Middle frontal gyrus (tissue), 1 donor: Measurements from ENCODE around the gene NPFF.
A peak's percentile ranks its signal among the peaks of the same experiment; 100 is the strongest.

Experiments used
- DNase-seq: peaks from one replicate; pipeline ENCODE4 v3.0.0-alpha.2; 2015; ENCODE audit warnings: low spot score; ENCODE audit errors: extremely low spot score

NPFF gene

DNA sequence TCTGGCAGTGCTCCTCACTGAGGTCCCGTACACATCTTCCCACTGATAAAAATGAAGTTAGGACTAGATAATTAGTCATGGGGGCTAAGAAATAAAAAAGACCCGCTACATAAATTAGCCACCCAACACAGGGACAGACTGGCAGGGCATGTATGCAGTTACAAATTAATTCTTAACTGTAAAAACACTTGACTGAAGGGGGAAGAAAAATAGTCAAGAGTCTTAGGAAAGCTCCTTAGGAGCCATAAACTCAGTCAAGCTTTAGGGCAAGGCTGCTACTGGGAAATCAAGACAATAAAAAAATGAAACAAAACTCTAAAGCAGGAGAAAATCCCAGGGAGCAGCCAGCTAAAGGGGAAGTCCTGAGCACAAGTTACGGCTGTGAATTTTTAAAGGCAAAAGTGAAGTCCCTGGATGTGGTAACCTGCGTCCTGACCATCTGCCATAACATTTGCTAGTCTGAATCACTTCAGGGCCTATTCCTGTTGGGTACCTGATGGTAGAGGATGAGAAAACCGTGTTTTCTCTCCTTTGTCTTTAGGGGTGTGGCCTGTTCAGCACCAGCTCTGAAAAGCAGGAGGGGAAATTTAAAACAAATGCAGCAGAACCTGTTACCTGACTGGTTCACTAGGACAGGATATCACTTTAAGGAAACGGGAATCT is 7.5 kb upstream of the NPFF start:
- DNase-seq, result no peak

DNA sequence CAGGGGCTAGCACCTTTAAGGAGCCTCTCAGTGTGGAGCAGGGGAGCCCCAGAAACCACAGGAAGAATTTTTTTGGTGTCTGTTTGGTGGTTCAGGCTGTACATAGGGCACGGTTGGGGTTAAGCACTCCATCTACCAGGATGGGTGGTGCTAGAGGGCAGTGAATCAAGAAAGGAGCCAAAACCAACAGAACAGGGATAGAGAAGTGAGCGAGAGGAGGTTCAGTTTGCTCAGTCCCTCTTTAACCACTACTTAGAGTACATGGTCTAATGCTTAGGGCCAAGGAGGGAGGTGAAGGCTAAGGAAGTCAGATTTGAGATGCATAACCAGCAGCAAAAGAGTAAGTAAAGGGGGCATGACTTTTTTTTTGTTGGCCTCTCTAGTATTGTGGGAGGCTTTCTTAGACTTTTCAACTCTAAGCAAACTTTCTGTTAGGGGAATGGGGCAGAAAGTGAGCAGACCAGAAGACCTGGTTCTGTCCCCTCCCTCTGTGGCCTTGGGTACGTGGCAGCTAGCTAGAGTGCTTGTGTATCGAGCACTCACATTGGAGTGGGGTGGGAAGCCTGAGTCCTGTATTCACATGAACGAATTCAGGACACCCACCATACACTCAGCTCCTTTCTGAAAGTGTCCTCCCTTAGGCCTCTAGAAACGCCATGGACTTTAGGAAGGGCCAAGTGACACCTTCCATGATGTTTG is 6.6 kb upstream of the NPFF start:
- DNase-seq, result no peak

DNA sequence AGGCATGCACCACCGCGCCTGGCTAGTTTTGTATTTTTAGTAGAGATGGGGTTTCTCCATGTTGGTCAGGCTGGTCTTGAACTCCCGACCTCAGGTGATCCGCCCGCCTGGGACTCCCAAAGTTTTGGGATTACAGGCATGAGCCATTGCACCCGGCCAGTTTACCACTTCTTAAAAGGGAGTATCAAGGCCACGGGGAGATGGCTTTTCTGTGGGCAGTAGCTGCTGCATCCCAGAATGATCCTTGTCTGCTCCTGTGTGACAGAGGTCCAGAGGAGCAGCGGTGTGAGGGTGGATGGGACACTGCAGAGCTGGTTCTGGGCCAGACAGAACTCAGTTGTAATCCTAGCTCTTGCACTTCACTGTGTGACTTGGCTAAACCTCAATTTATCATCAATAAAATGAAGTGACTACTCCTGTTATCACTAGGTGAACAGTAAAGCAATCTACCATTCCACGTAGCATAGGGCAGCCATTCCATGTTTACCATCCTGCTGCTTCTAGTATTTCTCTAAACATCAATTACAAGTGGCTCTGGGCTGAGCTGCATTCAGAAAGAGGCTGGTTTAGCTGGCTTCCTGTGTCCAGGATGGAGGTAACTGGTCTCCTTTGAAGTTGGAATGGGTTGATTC is 3.0 kb upstream of the NPFF start:
- no peak for DNase-seq

DNA sequence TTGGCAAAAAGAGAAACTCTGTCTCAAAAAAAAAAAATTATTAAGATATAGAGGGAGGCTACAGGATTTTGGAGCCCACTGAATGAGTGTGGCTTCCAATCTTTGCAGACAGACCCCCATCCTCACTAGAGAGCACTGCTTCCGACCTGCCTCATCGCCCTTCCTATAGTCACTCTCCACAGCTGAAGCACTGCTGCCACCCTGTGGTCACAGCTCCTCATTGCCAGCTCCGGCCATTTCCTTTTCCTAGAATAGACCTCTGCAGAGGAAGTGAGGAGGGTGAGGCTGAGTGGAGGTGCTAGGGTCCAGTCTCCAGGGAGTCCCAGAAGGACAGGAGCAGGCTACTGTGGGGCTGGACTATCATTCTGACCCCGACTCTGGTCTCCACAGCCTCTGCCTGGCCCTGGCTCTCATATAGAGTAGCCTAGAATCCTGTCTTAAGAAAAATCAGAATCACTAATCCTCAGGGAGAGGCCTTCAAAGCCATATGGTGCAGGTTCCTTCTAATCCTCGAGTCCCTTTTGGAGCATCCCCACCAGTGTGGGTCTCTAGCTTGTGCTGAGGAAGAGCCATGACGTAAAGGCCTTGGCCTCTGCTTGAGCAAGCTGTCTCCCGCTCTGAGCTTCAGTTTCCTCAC is 1.4 kb upstream of the NPFF start:
- peak; percentile 75 for DNase-seq

DNA sequence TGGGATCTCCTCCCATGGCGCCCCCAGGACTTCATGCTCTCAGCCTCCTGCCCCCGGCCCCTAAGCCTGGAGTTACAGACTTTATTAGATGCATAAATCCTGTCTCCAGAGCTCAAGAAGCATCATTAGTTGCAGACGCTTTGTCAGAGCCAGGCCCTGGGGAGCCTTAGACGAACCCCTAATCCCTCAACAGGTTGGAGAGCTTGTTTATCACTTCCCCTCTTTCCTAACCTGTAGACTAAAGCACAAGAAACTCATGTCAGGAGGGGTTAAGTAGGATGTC is 260 bp upstream of the NPFF start:
- DNase-seq, result no peak

DNA sequence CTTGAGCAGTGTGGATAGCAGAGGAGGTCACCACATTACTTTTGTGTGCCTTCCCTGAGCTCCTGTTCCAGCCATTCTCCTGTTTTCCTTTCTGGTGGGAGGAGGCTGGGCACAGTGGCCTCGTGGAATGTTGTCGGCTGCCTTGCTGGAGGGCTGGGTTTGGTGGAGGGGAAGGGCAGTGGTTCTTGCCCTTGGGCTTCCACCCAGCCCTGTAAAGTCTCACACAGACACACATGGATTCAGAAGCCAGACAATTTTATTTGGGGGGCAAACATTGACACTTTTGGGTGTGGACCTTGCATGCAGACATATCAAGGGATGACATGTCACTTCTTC is 866 bp downstream of the NPFF start:
- no peak for DNase-seq

DNA sequence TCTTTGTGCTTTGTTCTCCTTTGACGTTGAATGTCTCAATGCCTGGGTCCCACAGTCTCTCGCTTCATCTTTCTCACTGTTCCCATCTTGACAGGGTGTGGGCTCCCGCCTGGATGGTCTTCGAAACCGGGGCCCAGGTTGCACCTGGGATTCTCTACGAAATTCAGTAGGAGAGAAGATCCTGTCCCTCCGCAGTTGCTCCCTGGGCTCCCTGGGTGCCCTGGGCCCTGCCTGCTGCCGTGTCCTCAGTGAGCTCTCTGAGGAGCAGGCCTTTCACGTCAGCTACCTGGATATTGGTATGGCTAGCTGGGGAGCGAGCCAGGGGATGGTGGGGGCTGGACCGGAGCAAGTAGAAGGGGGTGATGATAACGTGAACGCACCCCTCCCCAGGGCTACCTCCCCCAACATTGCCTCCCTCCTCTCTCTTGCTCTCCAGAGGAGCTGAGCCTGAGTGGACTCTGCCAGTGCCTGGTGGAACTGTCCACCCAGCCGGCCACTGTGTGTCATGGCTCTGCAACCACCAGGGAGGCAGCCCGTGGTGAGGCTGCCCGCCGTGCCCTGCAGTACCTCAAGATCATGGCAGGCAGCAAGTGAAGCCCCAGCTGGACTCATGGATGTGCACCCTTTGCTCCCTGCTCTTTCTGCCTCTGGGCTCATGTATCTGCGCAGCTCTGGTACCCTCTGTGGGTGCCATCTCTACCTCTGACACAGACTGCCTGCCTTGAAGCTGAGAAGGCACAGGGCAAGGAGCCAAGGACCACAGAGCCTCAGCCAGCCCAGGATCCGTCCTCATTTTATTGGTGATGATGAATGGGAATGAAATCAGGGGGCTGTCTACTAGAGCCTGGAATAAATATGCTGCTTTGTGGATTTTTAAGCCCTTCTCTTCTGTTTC is 1.5 kb downstream of the NPFF start:
- no peak for DNase-seq

DNA sequence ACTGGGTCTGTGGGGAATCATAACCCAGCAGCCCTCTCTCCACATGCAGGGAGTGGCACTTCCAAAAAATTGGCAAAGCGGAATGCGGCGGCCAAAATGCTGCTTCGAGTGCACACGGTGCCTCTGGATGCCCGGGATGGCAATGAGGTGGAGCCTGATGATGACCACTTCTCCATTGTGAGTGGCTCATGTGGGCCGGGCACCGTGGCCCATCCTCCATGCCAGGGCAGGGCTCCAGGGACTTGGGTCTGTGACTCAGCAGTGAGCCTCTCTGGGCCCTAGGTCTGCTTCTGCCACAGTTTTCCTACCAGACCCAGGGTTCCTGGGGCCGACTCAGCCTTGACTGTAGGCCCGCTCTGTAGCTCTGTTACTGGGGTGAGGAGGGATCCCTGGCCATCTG is 2.2 kb downstream of the NPFF start:
- no peak for DNase-seq

DNA sequence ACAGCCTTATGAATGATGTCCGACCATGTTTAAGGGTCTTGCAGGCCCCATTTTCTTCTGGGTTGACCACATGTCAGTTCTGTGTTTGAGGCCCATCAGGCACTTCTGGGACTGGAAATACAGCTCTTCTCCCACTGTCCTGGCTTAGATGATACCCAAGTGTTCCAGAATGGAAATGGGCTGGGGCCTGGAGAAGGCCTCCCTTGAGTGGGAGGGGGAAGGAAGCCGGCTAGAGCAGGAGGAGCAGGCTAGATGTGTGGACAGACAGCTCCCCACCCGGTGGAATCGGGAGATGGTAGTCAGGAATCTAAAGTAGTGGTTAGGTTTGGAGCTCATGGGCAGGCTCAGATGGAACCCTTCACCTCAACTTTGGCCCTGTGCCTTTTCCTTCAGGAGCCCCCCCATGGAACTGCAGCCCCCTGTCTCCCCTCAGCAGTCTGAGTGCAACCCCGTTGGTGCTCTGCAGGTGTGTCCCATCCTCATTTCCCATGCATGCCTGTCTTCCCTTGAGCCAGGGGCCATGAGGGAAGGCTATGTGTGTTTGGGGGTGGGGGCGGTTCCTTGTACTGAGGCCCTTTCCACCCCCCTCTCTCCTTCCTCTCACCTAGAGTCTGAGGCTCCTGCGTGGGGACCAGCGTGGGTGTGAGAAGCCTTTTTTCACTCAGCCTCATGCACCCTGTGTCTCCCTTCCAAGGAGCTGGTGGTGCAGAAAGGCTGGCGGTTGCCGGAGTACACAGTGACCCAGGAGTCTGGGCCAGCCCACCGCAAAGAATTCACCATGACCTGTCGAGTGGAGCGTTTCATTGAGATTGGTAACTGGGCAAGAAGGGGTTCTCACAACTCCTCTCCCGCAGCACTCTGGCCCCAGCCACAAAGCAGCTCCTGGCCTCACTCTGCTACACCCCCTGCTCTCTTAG is 3.0 kb downstream of the NPFF start:
- no peak for DNase-seq

DNA sequence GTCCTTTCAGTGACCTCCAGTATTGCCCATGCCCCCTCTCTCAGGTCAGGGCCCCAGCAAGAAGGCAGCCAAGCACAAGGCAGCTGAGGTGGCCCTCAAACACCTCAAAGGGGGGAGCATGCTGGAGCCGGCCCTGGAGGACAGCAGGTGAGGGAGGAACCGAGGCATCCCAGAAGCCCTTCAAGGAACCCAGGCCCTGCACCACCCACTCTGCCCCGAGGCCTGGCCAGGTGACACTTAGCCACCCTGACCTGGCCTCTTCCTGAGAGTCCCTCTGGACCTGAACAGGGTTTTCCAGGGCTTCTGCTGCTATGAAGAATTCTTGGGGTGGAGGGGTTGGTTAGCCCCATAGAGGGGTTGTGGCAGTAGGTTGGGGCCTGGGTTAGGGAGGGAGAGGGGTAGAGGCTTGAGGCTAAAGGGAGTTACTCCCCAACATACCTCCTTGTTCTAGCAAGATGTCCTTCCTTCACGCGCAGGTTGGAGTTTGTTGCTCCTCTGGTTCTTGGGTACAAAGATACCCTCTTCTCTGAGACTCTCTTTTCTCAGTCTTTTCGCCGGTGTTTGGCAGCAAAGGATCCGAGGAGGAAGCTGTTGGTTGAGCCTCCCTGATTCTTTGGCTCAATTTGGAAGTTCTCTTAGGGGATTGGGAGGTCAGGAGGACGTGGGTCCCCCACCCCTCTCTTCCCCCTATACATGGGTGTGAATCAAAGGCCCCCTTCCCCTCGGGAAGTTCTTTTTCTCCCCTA is 4.1 kb downstream of the NPFF start:
- no peak for DNase-seq

DNA sequence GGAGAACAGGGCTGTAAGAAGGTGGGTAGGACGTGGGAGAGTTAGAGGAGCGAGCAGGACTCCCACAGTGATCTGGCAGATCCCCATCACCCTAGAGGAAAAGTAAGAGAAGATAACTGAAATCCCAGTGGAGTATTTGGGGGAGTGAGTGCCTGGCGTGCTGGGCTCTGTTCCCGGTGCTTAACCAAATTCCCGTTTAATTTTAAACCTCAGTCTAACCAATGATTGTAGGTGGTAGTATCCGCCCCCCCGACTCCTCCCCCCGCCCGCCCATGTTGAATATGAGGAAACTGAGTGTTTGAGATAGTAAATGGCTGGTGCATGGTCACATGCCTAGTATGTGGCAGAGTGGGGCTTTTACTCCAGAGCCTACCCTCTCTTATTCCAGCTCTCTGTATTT is 5.0 kb downstream of the NPFF start:
- DNase-seq, result no peak

DNA sequence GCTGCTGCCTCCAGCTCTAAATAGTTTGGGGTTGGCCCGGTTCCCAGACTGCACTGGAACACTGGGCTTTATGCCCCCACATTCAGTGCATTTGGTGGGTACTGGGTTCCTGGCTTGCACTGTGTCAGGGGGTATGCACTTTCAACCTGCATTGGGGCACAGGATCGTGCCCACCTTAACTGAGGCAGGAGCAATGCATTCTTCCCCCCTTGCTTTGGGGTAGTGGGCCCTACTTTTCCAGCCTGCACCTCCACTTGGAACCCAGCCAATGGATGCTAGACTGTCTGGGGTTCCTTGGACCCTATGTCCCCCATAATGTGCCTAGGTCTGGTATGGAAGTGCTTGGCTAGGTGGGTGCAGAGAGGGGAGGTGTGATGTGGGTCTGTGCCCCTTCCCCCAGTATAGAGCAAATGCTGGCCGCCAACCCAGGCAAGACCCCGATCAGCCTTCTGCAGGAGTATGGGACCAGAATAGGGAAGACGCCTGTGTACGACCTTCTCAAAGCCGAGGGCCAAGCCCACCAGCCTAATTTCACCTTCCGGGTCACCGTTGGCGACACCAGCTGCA is 5.6 kb downstream of the NPFF start:
- DNase-seq, result no peak

DNA sequence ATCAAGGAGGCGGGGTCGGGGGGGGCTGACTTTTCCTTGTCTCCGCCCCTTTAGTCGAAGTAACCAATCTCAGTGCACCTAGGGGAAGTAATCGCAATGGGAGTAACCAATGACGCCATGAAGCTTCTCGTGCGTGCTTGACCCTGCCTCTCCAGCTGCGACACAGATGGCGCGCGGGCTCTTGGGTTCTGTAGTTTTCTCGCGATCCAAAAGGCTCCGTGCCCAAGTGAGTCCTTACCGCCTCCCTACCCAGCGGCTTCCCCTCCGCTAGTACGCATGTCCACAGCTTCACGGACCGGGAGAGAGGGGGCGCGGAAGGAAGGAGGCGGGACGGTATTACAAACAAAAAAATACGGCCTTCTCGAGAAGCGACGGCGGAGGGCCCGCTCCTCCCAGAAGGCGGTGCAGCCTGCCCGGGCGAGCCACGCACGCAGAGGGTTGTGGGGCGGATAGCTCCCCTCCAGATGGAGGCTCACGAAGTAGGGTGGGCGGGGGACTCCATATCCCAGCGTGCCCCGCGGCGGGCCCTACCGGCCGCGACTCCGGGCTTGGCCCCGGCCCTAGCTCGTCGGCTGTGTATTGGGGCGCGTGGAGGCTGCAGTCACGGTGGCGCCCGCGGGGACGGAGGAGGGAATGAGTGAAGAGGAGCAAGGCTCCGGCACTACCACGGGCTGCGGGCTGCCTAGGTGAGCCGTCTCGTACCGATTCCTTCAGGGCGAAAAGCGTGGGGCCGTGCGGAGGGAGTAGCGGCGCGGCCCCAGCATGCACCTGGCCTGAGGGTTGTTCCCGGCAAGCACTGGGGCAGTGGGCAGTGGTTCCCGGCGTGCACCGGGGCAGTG is 6.3 kb downstream of the NPFF start, which contains the start of gene TARBP2:
TARBP2 (plus strand) TSS at position 508 of the 839 bp plus-strand sequence; CDS start at position 634, 126 bp downstream.
- DNase-seq, result peak; percentile 99

DNA sequence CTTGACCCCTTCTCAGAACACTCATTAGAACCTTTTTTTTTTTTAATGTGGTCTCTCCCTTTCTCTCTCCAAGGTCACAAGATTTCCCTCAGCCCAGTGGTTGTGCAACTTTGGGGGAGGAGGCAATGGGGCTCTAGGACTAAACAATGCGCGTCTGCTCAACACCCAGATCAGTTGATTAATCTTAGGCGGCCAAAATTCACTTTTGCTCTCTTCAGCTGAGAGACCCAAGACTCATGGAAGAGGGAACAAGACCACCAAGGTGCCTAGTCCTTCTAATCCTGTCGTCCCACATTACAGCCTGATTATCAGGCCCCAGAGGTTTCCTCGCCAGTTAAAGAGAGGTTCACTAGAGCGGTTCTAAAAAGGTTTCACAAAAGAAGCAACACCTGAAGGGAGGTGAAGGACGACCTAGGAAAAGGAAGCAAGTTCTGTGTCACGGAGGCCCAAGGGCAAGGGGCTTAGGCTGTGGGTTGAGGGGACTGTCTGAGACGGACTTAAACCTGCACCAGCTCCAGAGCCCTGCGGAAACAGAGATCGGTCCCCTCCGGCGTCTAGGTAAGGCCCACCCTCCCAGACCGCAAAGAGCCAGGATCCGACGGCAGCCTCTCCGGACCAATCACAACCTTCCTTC is 7.0 kb downstream of the NPFF start:
- no peak for DNase-seq

DNA sequence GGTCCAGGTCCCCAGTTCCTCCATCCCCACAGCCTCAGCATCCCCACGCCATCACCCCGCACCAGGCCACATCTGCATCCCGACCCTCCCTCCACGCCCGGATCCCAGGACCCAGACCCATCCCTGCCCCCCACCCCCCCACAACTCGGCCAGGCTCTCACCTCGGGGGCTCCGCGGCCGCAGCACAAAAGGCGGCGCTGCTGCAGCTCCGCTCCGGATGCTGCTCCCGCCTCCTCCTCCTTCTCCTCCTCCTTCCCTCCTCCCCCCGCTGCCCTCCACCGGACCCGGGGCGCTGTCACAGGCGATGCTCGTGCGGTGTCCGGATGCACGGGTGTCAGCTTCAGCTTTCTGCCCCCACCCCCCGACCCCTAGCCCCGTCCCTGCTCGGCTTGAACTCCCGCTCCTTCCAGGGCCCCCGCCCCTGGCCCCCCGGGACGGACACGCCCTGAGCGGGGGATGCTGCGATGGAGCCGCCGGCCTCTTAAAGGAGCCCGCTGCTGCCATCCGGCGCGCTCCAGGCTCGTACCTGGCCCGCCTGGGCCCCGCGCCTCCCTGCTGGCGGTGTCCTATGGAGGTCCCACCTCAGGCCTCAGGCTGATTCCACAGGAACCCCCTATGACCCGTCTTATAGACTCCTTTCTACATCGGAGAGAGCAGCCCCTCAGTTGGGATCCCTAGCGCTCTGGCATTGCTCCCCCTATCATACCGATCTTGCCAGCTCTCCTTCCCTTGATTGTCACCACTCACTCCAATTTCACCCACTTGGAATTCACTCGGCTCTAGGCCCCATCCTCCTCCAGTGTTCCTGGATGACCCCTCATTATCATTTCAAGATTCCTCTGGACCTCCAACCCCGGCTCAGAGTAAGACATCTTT is 7.8 kb downstream of the NPFF start, which contains the start of gene MAP3K12:
MAP3K12 (minus strand) TSS at position 193 of the 876 bp plus-strand sequence. CDS start 12,067 bp downstream, outside the sequence.
- no peak for DNase-seq

DNA sequence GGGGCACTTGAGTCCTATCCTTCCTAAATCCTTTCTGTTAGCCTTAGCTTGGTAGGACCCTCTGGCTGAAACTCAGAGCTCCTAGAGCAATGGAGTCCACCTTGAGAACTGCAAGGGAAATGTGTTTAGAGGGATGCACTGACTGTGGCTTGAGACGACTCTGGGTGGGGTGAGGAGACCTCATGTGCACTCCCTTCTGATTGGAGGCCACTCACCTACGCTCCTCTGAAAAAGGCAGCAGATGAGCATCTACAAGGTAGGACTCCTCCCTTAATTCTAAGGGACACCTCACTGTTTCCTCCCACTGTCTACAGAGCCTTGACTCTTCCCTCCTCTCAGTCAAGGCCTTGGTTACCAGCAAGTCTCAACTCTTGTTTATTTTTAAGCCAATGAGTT is 9.1 kb downstream of the NPFF start:
- DNase-seq, result no peak

DNA sequence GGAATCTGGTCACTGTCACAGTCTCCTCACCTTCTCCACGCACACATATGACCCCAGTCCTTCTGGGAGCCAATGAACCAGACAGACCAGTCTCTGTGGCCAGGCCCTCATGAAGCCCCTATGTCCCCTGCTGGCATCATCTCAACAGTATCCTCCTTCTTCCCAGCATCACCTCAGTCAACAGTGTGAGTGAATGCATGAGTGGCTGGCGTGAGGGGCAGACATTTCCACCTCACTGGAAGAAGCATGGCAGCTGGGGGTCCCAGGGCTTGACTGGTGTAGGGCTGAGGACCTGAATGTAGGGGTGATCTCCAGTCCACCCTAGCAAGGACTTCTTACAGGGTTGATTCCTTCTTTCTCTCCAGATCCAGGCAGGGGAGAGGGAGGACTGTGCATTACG is 9.8 kb downstream of the NPFF start:
- DNase-seq, result no peak
